K562 (cell line): Measurements from ENCODE around the gene CTNNA3. TPM values are rescaled to one million over a fixed set of nuclear protein-coding genes. Genes with fewer than 3 reads are reported as not detected.

Experiments
- ESRRA ChIP-seq: fragments of 450-650 bp; IDR thresholded peaks from 2 replicates; pipeline ENCODE4 v1.6.1; 2014; ENCODE audit warnings: low read depth, mild to moderate bottlenecking, moderate library complexity, borderline replicate concordance
- KHSRP ChIP-seq: fragments of 450-650 bp; IDR thresholded peaks from 2 replicates; pipeline ENCODE4 v1.6.1; 2017
- NELFE ChIP-seq: IDR thresholded peaks from 2 replicates; pipeline ENCODE4 v1.6.1; 2011; ENCODE audit warnings: mild to moderate bottlenecking; ENCODE audit not compliant: insufficient read depth, insufficient read length
- ZBTB49 ChIP-seq: sonication (generic); formaldehyde crosslinking; IDR thresholded peaks from 2 replicates; pipeline ENCODE4 v1.8.0; 2022; ENCODE audit warnings: missing genetic modification reagents, mild to moderate bottlenecking, borderline replicate concordance
- ZNF174 ChIP-seq: fragments of 250-450 bp; sonication (Bioruptor Pico); IDR thresholded peaks from 2 replicates; pipeline ENCODE4 v1.4.0; 2020; ENCODE audit warnings: mild to moderate bottlenecking
- ZNF217 ChIP-seq: sonication (generic); formaldehyde crosslinking; IDR thresholded peaks from 2 replicates; pipeline ENCODE4 v1.8.0; 2022; ENCODE audit warnings: mild to moderate bottlenecking, missing genetic modification reagents
- ZNF407 ChIP-seq: fragments of 450-650 bp; IDR thresholded peaks from 2 replicates; pipeline ENCODE4 v1.6.1; 2016; ENCODE audit warnings: low read depth
- ZNF584 ChIP-seq: fragments of 200-800 bp; sonication (Bioruptor generic); IDR thresholded peaks from 2 replicates; pipeline ENCODE4 v1.6.1; 2016; ENCODE audit warnings: low read depth, mild to moderate bottlenecking, missing genetic modification characterization, missing compliant biosample characterization
- ZNF592 ChIP-seq: fragments of 450-650 bp; IDR thresholded peaks from 2 replicates; pipeline ENCODE4 v1.6.1; 2017; ENCODE audit warnings: antibody characterized with exemption, mild to moderate bottlenecking
- polyA plus RNA-seq, 8 experiments: library from polyadenylated mRNA; depleted of rRNA in 4 of 8; stranded (reverse) in 5 of 8; unstranded in 3 of 8; fragments of >200 nt; fragmentation: Nextera tagmentation in 2 of 8; fragmentation: Illumina TruSeq in 1 of 8; extraction: Ambion mirVana in 2 of 8; extraction: Trizol in 1 of 8; gene quantifications; 2 replicates each; pipeline versions ENCODE4 v1.2.1 to v1.2.3, GENCODE V29; 2011 to 2014; ENCODE audit warnings: inconsistent platforms in 1 of 8, missing spikeins in 1 of 8
- total RNA-seq, 7 experiments: library from RNA; depleted of rRNA in 6 of 7; stranded (reverse); fragments of >200 nt in 6 of 7; fragmentation: Illumina TruSeq in 2 of 7; extraction: Trizol in 2 of 7; gene quantifications; 2 replicates each; pipeline versions ENCODE4 v1.2.1 to v1.2.3, GENCODE V29; 2011 to 2021; ENCODE audit warnings: low replicate concordance in 1 of 7

CTNNA3 gene
- total and polyA plus RNA-seq, 9 of the 15 experiments (the other 6 are each of a cell fraction or from before 2014, with no cell fraction given), result 0.04 TPM; not detected in 8

GRCh38 chr10:67471022-67471421 is 225.0 kb downstream of the CTNNA3 start (continued):
- no peak for TF ChIP-seq ZNF407
- no peak for TF ChIP-seq ZBTB49 (CRISPR knock-in tag)
- TF ChIP-seq ZNF584 (CRISPR knock-in tag), result no peak
- TF ChIP-seq ZNF174 (CRISPR knock-in tag), result no peak
- TF ChIP-seq NELFE, result no peak
- TF ChIP-seq ZNF592, result no peak
- TF ChIP-seq ESRRA, result no peak
- no peak for TF ChIP-seq ZNF217 (CRISPR knock-in tag)
- TF ChIP-seq KHSRP, result no peak
